Suprapubic skin (tissue), 4 donors: ENCODE data around the gene GSTA2.

Experiments used
- CTCF ChIP-seq, 2 donors: fragments of 200-600 bp in 1 of 2; fragments of 450-650 bp in 1 of 2; sonication (generic) in 1 of 2; IDR thresholded peaks; one replicate each; pipeline ENCODE4 v1.5.1; 2016 to 2019; ENCODE audit warnings: antibody characterized with exemption in 2 of 2, mild to moderate bottlenecking in 1 of 2, moderate library complexity in 1 of 2
- EP300 ChIP-seq: sonication (generic); formaldehyde crosslinking; IDR thresholded peaks from one replicate; pipeline ENCODE4 v1.6.1; 2017; ENCODE audit warnings: antibody characterized with exemption
- POLR2A ChIP-seq, 2 donors: fragments of 450-650 bp; IDR thresholded peaks; one replicate each; pipeline ENCODE4 v1.6.1; 2017; ENCODE audit warnings: antibody characterized with exemption in 2 of 2, mild to moderate bottlenecking in 2 of 2, moderate library complexity in 2 of 2
- POLR2AphosphoS5 ChIP-seq, 3 donors: sonication (generic); formaldehyde crosslinking; IDR thresholded peaks; one replicate each; pipeline ENCODE4 v1.6.1; 2017; ENCODE audit warnings: antibody characterized with exemption in 3 of 3

- no peak for TF ChIP-seq EP300
- TF ChIP-seq CTCF (IDR thresholded peaks at IDR 0.05) = no peak
- TF ChIP-seq POLR2AphosphoS5 (IDR thresholded peaks at IDR 0.05) = no peak
- TF ChIP-seq POLR2A (IDR thresholded peaks at IDR 0.05) = no peak
These were observed 8.8 kb downstream of the GSTA2 start for GRCh38 chr6:52754443-52754842.
